ENCODE results near the gene MAPKAP1.

MAPKAP1 gene

GRCh38 chr9:125427556-125427955, 279.5 kb downstream of the MAPKAP1 start:
- FAIRE-seq: no peak

GRCh38 chr9:125426926-125427325, 280.1 kb downstream of the MAPKAP1 start:
- FAIRE-seq: no peak

GRCh38 chr9:125425901-125426515, 281.0 kb downstream of the MAPKAP1 start:
- no peak for FAIRE-seq

GRCh38 chr9:125425170-125425897, 281.7 kb downstream of the MAPKAP1 start:
- no peak for FAIRE-seq

GRCh38 chr9:125423964-125424363, 283.0 kb downstream of the MAPKAP1 start:
- no peak for FAIRE-seq

- FAIRE-seq: no peak
Measured at GRCh38 chr9:125422853-125423252, 284.2 kb downstream of the MAPKAP1 start.

- FAIRE-seq: no peak
Measured at GRCh38 chr9:125421591-125422181, 285.3 kb downstream of the MAPKAP1 start.

GRCh38 chr9:125421166-125421565, 285.8 kb downstream of the MAPKAP1 start:
- FAIRE-seq: no peak

- FAIRE-seq: no peak
Measured at GRCh38 chr9:125418404-125418803, 288.6 kb downstream of the MAPKAP1 start.

- no peak for FAIRE-seq
Measured at GRCh38 chr9:125416517-125416916, 290.5 kb downstream of the MAPKAP1 start.

GRCh38 chr9:125415583-125416460, 291.2 kb downstream of the MAPKAP1 start:
- no peak for FAIRE-seq

GRCh38 chr9:125413579-125413978, 293.4 kb downstream of the MAPKAP1 start:
- FAIRE-seq: no peak

GRCh38 chr9:125412166-125412565, 294.8 kb downstream of the MAPKAP1 start:
- FAIRE-seq: no peak

- no peak for FAIRE-seq
Measured at GRCh38 chr9:125411171-125411756, 295.7 kb downstream of the MAPKAP1 start.

- no peak for FAIRE-seq
Measured at GRCh38 chr9:125410522-125410894, 296.5 kb downstream of the MAPKAP1 start.

- no peak for FAIRE-seq
Measured at GRCh38 chr9:125409637-125410521, 297.1 kb downstream of the MAPKAP1 start.

GRCh38 chr9:125409217-125409636, 297.8 kb downstream of the MAPKAP1 start:
- FAIRE-seq: no peak

- no peak for FAIRE-seq
Measured at GRCh38 chr9:125407974-125408900, 298.8 kb downstream of the MAPKAP1 start.

GRCh38 chr9:125407432-125407973, 299.5 kb downstream of the MAPKAP1 start:
- no peak for FAIRE-seq

GRCh38 chr9:125406810-125407087, 300.3 kb downstream of the MAPKAP1 start:
- FAIRE-seq: no peak

All from islet of Langerhans (tissue), 1 donor.